Measurements from ENCODE around the gene EML5. TPM values are rescaled to one million over a fixed set of nuclear protein-coding genes. Genes with fewer than 3 reads are reported as not detected.

Gene EML5
- total RNA-seq, 1 donor from 2014 or later, result 2.0 TPM

GRCh38 chr14:88562831-88563686, 229.7 kb downstream of the EML5 start, which contains the start of gene ZC3H14:
ZC3H14 (plus strand) TSS chr14:88563037; CDS start chr14:88563134, 97 bp downstream.
- peak; percentile 83 for DNase-seq (ENCODE audit: low spot score)

- DNase-seq (ENCODE audit: low spot score), result no peak
These were observed 230.3 kb downstream of the EML5 start for GRCh38 chr14:88562532-88562830.

Other genes starting within 250 kb of the EML5 start
- 20.3 TPM for gene PTPN21, start 237.9 kb downstream of the EML5 start, total RNA-seq
- gene ZC3H14, start 229.9 kb downstream of the EML5 start, total RNA-seq, result 54.4 TPM
- 44.7 TPM for gene TTC8, start 31.7 kb upstream of the EML5 start, total RNA-seq